ENCODE results near the gene DLGAP1. TPM values are rescaled to one million over a fixed set of nuclear protein-coding genes. Genes with fewer than 3 reads are reported as not detected.

The DLGAP1 gene
- total RNA-seq, 1 donor from 2014 or later, result 3.7 TPM

GRCh38 chr18:3453540-3454364 lies 1001.4 kb downstream of the DLGAP1 start:
- peak overlapping the region; percentile 99 for H3K27ac Mint-ChIP-seq
- no peaks in the 10 kb centered on the region for H3K9me3 Mint-ChIP-seq
- peaks cover 40% of the 10 kb centered on the region for H3K36me3 Mint-ChIP-seq
- TF ChIP-seq CTCF (conservative IDR thresholded peaks at IDR 0.05), result no peak
- H3K4me3 Mint-ChIP-seq, result peak overlapping the region; percentile 98
- peaks cover 47% of the 10 kb centered on the region for H3K4me1 Mint-ChIP-seq (ENCODE audit: unreplicated experiment)
- H3K27me3 Mint-ChIP-seq, result peaks cover 10% of the 10 kb centered on the region
- no peak for DNase-seq (ENCODE audit: extremely low spot score, unreplicated experiment)

DNA sequence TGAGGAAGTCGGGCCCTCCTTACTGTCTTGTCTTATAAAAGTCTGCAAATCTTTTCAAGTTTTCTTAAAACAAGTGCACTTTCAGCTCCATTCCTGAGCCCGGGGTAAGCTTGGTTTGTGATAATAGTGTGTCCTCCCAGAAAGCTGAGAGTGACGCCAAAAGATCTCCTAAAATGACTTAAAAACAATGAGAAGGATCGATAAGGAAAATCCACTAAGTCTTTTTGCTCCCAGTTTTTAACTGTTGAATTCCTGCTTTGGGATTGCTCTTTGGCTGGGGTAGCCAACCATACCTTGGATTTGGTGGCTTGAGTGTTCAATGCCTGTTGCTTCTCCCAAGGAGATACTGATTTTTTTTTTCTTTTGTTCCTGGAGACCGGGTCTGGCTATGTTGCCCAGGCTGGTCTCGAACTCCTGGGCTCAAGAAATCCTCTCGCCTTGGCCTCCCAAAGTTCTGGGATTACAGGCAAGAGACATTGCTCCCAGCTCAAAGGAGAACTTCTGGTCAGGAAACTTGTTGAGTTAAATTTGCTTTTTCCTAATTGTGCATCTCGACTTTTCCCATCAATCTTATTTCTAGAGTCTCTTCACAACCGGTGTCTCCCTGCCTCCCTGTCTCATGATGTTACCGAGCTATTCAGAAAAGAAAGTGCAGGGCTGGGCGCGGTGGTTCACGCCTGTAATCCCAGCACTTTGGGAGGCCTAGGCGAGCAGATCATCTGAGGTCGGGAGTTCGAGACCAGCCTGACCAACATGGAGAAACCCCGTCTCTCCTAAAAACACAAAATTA lies 1002.2 kb downstream of the DLGAP1 start:
- H3K4me1 Mint-ChIP-seq (ENCODE audit: unreplicated experiment), result peaks cover 43% of the 10 kb centered on the region
- no peak for TF ChIP-seq CTCF (conservative IDR thresholded peaks at IDR 0.05)
- peaks cover 10% of the 10 kb centered on the region for H3K27me3 Mint-ChIP-seq
- no peaks in the 10 kb centered on the region for H3K9me3 Mint-ChIP-seq
- H3K4me3 Mint-ChIP-seq, result peak overlapping the region; percentile 98
- H3K27ac Mint-ChIP-seq, result peak overlapping the region; percentile 99
- no peak for DNase-seq (ENCODE audit: extremely low spot score, unreplicated experiment)
- H3K36me3 Mint-ChIP-seq, result peaks cover 33% of the 10 kb centered on the region

DNA sequence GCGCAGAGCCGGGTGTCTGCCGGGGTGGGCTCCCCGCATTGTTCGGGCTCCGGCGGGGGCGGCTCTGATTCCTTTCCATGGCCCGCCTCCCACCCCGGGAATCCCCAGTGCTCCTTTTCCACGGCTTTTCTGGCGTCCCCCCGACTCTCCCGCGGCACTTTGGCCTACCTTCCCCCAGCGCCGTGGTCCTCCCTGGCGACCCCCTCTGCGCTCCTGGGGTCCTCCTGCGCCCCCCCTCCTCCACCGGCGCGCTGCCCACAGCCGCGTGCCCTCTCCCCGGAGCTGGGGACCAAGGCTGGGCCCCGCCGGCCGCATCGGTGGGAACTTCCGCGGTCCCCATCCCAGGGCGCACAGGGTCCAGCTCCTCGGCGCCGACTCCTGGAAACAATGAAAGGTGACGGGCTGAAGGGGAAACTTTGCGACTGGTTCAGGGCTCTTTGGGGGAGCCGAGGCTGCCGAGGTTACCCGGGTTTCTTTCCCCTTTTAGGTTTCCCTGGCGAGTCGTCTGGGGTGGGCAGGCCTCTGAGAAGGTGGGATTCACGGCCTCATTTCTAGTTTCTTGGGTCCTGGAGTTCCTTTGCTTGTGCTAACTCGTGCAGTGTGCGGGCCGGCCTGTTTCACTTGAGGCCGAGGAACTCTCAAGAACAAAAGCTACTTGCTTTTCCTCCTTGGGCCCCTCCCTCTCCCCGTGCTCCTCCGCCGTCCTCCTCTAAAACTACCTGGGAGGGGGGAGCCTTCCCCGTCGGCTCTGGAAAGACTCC lies 1002.9 kb downstream of the DLGAP1 start:
- H3K4me1 Mint-ChIP-seq (ENCODE audit: unreplicated experiment), result peaks cover 37% of the 10 kb centered on the region
- TF ChIP-seq CTCF (conservative IDR thresholded peaks at IDR 0.05), result no peak
- H3K27me3 Mint-ChIP-seq, result peaks cover 10% of the 10 kb centered on the region
- no peaks in the 10 kb centered on the region for H3K9me3 Mint-ChIP-seq
- peaks cover 26% of the 10 kb centered on the region for H3K36me3 Mint-ChIP-seq
- peak overlapping the region; percentile 98 for H3K4me3 Mint-ChIP-seq
- H3K27ac Mint-ChIP-seq, result peak overlapping the region; percentile 99
- DNase-seq (ENCODE audit: extremely low spot score, unreplicated experiment), result no peak

- TF ChIP-seq CTCF (conservative IDR thresholded peaks at IDR 0.05), result no peak
- Mint-ChIP-seq H3K4me3 (peak overlapping the region; percentile 98), H3K4me1 (ENCODE audit: unreplicated experiment) (peaks cover 37% of the 10 kb centered on the region), H3K9me3 (no peaks in the 10 kb centered on the region), H3K27me3 (peaks cover 10% of the 10 kb centered on the region), H3K27ac (peak overlapping the region; percentile 99), H3K36me3 (peaks cover 19% of the 10 kb centered on the region)
- peak; percentile 94 for DNase-seq (ENCODE audit: extremely low spot score, unreplicated experiment)
Observed at GRCh38 chr18:3451183-3451988, 1003.7 kb downstream of the DLGAP1 start.

DNA sequence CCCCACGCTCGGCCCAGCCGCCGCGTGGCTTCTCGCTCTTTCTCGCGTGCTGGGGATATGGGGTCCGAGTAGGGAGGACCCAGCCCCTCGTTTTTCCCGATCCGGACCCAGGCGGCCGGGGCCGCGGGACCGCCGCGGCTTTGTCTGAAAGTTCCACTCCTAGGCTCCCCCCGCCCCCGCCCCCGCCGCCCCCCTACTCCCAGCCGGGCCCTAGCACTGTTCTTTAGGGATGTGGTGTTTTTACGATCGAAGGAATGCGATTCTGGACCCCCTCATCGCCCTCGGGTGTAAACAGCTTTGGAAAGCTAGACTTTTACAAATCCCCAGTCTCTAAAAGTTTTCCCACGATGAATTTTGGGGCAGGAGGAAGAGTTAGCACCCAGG lies 1004.3 kb downstream of the DLGAP1 start:
- peaks cover 32% of the 10 kb centered on the region for H3K4me1 Mint-ChIP-seq (ENCODE audit: unreplicated experiment)
- H3K4me3 Mint-ChIP-seq, result peak overlapping the region; percentile 98
- no peak for TF ChIP-seq CTCF (conservative IDR thresholded peaks at IDR 0.05)
- H3K36me3 Mint-ChIP-seq, result peaks cover 13% of the 10 kb centered on the region
- DNase-seq (ENCODE audit: extremely low spot score, unreplicated experiment), result no peak
- H3K27me3 Mint-ChIP-seq, result peaks cover 10% of the 10 kb centered on the region
- peak overlapping the region; percentile 99 for H3K27ac Mint-ChIP-seq
- no peaks in the 10 kb centered on the region for H3K9me3 Mint-ChIP-seq

All from type B pancreatic cell (in vitro differentiated cells).